GM21786 (cell line): Measurements from ENCODE around the gene FNBP1.

ENCODE experiments used
- ATAC-seq: cut with Tn5 transposase; IDR thresholded peaks from one replicate; pipeline ENCODE4 v1.9.1; 2021; ENCODE audit not compliant: unreplicated experiment

Gene FNBP1

DNA sequence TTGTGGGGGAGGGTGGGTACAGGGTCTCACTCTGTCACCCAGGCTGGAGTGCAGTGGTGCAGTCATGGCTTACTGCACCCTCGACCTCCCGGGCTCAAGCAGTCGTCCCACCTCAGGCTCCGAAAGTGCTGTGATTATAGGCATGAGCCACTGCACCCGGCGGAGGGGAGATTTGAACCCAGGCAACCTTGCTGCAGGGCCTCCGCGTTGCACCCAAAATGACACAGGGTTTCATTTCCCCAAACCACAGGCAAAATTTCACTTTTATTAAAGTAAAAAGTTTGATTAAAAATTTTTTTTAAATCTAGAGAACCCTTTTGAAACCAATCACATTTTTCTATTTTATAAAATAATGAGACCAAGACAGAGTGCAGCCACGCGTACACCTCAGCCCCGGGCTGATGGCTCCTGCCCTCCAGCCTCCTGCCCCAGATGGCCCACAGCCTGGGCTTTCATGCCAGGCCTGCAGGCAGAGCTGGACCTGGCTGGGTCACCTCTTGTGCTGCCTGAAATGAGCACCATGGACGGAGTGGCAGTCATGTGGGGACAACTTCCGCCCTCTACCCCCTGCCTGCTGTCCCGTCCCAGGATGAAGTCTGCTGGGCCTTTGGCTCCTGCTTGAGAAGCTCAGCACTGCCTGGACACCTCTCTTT is 177.2 kb downstream of the FNBP1 start:
- ATAC-seq, result no peak

- no peak for ATAC-seq
Measured at GRCh38 chr9:129864991-129865647, 177.9 kb downstream of the FNBP1 start.

DNA sequence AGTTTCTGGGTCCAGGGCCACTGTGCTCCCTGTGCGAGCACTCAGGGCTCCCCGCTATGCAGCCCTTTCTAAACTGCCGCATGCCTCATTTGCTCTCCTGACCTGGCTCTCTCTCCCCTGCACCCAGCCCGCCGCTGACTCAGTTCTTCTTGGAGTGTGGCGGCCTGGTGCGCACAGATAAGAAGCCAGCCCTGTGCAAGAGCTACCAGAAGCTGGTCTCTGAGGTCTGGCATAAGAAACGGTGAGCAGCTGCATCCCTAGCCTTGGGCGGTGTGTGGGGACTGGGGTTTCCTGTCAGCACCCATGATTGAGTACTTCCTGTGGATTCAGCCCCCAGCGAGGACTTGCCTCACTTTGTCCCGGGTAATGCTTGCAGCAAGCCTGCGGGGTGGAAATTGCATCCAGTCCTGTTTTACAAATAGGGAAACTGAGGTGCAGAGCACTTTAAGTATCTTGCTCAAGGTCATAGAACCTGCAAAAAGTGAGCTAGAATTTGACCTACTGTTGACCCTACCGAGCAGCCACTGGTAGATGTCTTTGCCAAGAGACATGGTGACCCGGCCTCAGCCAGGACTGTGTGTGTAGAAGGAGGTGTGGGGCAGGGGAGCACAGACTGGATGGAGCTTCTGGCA is 179.8 kb downstream of the FNBP1 start:
- ATAC-seq, result no peak

DNA sequence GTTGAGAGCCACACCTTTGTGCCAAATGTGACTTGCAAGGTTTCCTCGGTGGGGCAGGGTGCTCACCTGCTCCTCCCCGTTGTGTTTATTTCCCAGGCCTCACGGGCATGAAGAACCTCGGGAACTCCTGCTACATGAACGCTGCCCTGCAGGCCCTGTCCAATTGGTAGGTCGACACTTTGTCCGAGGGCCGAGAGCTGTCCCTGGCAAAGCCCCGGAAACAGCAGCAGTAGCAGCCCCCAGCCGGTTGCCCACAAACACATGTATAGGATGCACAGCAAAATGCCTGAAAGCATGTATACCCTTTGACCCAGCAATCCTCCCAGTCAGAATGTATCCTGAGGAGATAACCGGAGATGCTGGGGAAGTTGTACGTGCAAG is 181.6 kb downstream of the FNBP1 start:
- no peak for ATAC-seq

- no peak for ATAC-seq
Measured at GRCh38 chr9:129860653-129861446, 182.1 kb downstream of the FNBP1 start.

DNA sequence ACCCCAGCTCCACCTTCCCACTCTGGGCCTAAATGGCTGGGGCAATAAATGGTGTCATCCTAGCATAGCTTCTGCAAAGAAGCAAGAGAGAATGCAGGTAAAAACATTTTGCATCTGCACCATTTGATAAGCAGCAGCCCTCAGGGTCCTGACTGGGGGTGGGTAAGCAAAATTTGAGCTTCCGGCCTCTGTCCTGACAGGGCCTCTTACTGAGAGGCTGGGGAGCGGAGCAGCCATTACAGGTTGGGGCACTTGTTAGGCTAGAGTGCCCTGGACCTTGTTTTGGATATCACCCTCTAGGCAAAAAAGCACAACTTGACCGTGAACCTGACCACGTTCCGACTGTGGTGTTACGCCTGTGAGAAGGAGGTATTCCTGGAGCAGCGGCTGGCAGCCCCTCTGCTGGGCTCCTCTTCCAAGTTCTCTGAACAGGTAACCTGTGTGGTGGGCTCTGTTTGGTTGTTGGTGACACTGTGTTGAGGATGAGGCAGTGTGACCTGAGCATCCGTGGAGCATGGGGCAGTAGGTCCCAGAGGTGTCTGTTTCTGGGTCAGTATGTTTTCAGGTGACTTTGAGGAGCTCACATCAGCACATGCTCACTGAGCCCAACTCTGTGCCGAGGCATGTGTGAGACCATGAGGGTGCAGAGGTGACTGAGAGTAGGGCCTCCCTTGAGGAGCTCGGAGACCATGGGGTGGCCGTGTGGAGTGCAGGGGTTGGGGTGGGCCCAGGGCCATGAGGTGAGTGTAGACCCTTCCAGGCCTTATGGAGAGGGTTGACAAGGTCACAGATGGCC is 184.6 kb downstream of the FNBP1 start:
- ATAC-seq, result no peak

- ATAC-seq, result no peak
Measured at GRCh38 chr9:129857207-129857606, 185.8 kb downstream of the FNBP1 start.

- ATAC-seq, result no peak
Measured at GRCh38 chr9:129854588-129855110, 188.3 kb downstream of the FNBP1 start.

GRCh38 chr9:129853614-129854013 is 189.4 kb downstream of the FNBP1 start:
- no peak for ATAC-seq

DNA sequence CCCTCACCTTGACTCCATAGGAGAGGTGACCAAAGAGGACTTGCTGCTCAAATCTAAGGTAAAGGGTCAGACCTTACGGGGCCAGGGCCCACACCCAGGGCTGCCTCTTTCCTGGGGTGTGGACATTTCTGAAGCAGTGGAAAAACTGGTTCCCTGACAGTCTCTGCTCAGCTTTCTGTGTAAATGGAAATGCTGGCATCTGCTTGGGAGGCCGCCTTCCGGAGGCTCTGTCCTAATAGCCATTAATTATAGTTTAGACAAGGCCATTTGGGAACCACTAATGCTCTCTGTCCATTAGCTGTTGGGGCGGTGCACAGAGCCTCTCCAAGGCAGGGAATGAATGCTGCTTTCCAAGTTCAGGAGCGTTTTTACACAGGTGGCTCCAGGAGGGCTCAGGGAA is 190.4 kb downstream of the FNBP1 start:
- ATAC-seq, result no peak

DNA sequence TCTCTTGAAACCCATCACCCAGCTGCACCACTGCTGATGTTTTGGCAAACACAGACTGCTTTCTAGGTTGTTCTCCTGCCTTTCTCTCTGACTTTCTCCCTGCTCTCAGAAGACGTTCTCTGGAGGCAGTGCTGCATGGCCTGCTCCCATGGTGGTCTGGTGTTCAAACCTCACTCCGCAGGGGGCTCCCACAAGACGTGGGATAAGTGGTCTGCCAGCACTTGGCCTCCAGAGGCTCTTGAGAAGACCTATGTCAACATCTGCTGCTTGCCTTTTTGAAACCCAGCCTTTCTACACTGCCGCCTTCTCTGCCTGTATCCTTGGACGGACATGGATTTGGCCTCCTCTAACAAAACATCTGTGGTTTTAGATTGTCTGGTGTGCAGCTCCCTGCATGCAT is 191.2 kb downstream of the FNBP1 start:
- no peak for ATAC-seq

- no peak for ATAC-seq
Measured at GRCh38 chr9:129850821-129851550, 192.0 kb downstream of the FNBP1 start.

DNA sequence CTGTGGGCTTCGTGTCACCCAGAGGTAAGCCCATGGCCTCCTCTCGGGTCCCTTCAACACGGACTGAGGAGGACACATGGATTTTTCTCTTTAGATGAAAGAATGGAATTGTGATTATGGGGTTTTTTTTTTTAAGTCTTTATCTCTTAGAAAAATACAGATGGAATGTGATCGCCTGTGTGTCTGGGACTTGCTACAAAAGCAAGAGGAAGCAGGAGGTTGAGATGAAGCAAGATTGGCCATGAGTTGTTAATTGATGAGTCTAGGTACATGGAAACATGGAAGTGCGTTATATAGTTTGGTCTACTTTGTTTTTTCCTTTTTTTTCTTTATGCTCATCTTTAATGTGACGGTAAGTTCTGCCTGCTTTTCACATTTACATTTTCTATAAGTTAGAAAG is 193.1 kb downstream of the FNBP1 start:
- no peak for ATAC-seq

DNA sequence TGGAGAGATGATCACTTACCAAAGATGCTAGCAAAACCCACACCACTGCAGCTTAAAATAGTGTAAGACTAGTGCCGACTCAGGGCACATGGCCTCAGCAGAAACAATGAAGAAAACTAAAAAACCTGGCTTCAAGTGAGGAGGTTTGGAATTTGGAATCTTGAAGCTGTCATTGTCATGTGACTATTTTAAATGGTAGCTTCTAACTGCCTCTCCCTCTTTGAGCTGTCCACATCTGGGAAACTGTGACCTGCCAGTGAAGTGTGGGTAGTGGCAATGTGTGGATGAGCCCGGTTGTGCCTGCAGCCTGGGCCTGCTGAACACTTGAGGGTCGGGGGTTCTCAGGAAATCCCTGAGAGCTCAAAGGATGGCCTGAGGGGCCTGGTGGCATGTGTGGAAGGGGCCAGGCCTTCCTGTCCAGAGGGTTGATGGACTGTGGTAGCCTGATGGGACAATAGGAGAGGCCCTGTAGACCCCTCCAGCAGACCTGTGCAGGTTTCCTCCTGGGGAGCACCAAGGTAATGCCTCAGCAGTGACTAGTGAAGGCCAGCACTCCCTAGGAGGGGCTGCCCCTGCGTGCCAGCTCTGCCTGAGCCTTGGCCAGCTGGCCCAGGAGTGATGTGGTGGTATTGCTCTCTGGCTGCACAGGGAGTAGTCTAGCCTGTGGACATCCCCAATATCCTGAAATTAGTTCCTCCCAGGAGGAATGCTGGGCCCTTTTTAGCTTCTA is 194.1 kb downstream of the FNBP1 start:
- no peak for ATAC-seq

DNA sequence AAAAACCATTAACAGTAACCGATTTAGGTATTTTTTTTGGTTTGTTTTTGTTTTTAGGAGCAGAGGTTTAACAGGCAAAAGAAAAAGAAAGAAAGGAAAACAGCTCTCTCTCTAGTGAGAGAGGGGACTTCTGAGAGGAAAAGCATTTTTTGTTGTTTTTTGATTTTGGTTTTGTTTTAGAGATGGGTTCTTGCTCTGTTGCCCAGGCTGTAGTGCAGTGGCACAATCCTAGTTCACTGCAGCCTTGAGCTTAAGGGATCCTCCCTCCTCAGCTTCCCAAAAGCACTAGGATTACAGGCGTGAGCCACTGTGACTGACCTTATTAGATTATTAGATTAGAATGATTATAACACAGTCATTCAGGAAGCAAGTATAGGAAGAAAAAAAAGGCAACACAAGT is 197.6 kb downstream of the FNBP1 start:
- no peak for ATAC-seq

DNA sequence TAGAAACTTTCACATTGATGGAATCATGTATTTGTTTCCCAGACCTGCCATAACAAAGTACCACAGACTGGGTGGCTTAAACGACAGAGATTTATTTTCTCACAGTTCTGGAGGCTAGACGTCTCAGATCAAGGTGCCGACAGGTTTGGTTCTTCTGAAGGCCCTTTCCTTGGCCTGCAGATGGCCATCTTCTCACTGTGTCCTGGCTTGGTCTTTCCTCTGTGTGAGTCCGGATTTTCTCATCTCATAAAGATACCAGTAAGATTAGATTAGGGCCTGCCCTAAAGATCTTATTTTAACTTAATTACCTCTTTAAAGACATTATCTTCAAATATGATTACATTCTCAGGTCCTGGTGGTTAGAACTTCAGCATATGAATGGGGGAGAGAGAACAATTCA is 201.9 kb downstream of the FNBP1 start:
- ATAC-seq, result no peak

DNA sequence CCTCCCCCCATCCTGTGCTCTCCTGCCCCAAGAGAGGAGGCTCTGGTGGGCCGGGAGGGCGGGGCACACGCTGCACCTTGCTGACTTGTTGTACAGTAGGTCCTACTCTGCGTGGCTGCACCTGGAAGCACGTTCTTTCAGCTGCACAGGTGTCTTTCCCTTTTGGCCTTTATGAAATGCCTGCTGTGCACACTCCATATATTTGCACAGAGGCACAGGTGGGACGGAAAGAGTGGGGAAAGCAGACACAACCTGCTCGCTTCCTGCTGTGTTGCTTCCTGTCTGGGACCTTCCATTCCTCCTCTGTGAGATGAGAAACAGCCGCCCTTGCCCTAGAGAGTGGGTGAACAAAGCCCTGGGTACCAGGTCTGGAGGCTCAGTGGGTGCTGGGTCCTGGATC is 203.0 kb downstream of the FNBP1 start:
- no peak for ATAC-seq

DNA sequence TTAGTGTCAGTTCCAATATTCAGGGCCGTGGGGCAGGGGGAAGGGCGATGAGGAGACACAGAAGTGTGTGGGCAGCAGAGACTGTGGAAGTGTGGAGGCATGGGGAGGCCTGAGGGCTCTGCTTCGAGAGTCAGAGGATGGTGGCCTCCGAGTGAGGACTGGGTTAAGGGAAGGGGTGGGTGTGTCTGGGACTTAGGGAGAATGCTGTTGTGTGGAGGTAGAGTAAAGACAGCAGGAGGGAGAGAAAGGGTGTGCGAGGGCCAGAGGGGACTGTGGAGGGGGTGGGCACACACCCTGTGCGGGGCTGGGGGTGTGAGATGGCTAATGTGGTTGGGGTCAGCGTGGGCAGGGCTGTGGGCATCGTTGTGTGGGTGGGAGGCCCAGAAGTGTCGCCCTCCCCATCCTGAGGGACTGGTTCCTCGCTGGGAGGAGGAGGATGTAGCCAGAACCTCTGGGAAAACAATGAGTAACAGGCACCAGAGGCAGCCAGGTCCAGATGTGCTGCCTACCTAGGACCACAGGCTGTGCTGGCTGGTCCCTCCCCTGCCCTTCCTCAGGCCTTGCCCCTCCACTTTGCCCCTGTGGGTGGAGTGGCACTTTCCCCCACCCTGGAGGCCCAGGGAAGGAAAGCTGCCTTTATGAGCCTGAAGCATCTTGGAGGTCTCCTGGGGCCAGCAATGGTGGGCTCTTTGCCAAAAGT is 203.5 kb downstream of the FNBP1 start:
- ATAC-seq, result no peak
